Glomerular visceral epithelial cell (primary cell): ENCODE data around the gene MRGPRX1.
"Not testable (repeated sequence)": the region's sequence is repeated elsewhere in the genome, so short reads cannot be mapped to it uniquely, and the experiment has no call there.

Experiments
- DNase-seq: peaks from one replicate; pipeline ENCODE4 v3.0.0-alpha.2; 2016; ENCODE audit errors: extremely low spot score

Gene MRGPRX1

DNA sequence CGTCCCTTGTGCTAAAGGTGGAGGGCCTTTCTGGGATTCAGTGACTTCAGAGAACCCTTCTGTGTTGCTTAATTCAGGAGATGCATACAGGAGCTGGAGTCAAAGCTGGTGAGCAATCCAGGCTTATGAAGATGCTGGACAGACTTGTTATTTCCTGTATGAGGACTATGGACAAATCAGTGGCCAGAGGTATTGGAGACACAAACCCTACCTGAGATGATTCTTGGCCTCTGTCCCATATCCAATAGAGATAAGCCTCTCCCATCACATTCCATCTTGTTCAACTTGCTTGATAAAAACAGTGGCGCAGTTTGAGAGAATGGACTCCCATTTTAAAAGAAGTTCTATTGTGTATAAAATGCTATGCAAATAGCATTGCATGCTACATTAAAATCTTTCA lies at the start of gene MRGPRX1:
TSS of gene MRGPRX1 (minus strand) at position 101 of the 400 bp plus-strand sequence. CDS start 4,630 bp downstream, outside the sequence.
- no peak for DNase-seq

DNA sequence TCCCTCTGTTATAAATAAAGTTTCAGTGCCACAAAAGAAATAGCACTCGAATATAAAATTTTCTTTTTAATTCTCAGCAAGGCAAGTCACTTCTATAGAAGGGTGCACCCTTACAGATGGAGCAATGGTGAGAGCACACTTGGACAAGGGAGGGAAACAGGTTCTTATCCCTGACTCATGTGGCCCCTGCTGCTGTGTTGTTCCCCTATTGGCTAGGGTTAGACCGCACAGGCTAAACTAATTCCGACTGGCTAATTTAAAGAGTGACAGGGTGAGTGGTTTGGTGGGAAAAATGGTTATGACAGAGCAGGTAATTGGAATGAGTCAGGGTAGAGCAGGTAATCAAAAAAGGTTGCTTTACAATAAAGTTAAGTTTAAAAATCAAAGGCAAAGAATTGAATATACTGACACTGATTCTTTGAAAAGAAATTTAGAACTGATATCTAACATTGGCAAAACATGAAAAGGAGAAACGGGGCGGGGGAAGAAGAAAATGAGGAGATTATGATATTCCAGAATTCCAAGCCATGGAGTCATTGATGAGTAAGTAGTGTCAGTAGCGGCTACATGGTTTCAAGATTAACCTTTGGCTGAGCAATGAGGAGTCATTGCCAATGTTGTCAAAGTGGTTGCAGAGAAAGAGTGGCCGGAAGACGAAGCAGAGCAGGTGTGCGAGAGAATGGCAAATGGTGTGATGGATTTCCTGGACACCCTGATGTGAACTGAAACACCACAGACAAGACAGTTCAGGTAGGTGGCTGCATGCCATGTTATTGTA lies 48.4 kb upstream of the MRGPRX1 start:
- DNase-seq = peak; percentile 62

DNA sequence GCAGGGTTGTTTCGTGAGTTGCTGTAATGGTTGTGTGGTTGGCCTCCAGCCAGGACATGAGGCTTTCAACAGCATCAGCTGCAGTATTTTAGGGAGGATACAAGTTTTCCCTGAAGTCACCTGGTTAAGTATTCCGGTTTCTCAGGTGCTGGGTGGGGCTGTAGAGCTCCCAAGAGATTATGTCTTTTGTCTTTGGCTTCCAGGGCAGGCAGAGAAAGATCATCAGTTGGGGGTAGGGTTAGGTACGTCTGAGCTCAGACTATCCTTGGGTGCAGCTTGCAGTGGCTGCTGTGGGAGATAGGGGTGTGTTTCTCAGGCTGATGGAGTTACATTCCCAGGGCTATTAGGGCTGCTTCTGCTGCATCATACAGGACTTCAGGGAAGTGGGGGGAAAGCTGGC lies 47.5 kb upstream of the MRGPRX1 start:
- no peak for DNase-seq

DNA sequence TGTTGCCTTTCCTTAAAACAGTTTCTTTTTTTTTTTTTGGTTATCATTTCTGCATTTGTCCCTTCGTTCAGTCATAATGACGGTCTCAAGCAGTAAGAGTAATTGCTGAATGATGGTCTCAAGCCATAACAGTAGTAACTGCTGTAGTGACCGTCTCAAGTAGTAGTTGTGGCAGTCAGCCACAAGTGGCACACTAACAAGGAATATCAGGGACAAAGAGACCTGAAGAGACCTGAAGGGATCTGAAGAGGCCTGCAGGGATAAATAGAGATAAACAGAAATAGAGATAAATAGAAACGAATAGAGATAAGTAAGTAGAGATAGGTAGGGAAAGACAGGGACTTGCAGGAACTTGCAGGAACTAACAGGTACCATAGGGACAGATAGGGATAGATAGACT lies 42.7 kb upstream of the MRGPRX1 start:
- DNase-seq = no peak

DNA sequence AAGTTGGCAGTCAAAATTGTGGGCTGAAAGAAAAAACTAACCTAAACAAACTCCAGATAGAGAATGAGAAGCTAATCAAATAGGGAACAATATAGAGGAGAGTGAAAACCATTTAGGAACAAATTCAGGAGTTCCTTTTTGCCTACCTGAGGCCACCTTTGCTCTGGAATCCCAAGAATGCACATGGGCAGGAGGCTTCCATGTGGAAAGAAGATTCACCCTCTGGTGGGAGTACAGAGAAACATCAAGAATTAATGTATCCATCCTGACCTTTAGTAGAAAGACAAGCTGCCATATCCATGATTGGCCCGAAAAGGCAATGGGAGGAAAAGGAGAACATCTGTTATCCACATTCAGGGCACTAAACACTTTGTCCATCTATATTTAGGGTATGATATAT lies 35.0 kb upstream of the MRGPRX1 start:
- no peak for DNase-seq

DNA sequence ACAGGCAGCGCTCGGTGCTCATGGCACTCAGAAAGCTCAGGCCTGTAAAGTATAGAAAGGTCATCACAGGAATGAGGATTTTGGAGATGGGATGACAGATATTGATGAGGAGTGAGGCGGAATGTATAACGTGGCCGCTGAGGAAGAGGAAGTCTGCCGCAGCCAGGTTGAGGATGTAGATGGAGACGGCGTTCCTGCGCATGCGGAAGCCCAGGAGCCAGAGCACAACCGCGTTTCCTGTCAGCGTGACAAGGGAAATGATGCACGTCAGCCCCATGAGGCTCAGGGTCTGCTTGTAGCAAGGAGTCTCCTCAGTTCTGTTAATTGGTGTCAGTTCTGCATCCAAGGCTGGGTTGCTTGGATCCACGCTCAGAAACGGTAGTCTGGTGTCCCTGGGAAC lies 33.1 kb upstream of the MRGPRX1 start:
- no peak for DNase-seq

DNA sequence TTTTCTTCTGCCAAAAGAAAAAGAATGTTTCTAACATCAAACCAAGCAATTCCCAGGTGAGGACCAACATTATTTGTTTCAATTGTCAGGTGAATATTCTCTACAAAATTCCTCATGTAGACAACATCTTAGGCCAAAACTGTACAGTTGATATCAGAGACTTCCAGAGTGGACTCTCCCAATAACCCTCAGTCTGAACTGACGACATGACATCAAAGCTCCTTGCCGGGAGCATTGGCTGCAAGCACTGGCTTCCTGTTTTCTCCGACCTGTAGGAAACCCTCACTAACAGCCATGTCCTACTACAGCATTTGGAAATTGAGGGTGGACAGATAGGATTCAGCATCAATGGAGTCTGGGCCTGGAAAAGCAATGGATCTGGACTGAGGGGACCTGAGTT lies 30.5 kb upstream of the MRGPRX1 start:
- DNase-seq = no peak

DNA sequence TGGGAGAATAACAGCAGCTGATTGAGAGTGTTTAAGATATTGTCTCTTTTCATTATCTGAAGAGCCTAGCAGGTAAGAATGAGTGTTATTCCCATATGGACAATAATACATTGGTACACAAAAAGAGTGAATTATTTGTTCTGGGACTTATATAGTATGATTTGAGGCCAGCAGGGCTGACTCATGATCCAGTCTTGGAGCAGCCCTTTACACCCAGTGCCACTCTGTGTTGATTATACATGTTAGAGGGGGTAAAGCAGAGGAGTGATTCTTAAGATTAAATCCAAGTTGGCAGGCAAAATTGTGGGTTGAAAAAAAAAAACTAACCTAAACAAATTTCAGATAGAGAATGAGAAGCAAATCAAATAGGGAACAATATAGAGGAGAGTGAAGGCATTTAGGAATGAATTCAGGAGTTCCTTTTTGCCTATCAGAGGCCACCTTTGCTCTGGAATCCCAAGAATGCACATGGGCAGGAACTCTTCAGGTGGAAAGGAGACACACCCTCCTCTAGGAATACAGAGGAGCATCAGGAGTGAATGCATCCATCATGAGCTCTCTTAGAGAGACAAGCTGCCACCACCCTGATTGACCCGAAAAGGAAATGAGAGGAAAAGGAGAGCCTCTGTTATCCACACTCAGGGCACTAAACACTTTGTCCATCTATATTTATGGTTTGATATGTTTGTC lies 19.2 kb upstream of the MRGPRX1 start:
- DNase-seq = no peak

DNA sequence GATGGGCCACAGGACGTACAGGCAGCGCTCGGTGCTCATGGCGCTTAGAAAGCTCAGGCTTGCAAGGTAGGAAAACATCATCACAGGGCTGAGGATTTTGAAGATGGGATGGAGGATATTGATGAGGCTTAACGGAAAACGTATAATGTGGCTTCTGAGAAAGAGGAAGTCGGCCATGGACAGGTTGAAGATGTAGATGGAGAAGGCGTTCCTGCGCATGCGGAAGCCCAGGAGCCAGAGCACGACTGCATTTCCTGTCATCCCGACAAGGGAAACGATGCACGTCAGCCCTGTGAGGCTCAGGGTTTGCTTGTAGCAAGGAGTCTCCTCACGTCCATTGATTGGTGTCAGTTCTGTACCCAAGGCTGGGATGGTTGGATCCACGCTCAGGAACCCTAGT lies 17.4 kb upstream of the MRGPRX1 start:
- no peak for DNase-seq

DNA sequence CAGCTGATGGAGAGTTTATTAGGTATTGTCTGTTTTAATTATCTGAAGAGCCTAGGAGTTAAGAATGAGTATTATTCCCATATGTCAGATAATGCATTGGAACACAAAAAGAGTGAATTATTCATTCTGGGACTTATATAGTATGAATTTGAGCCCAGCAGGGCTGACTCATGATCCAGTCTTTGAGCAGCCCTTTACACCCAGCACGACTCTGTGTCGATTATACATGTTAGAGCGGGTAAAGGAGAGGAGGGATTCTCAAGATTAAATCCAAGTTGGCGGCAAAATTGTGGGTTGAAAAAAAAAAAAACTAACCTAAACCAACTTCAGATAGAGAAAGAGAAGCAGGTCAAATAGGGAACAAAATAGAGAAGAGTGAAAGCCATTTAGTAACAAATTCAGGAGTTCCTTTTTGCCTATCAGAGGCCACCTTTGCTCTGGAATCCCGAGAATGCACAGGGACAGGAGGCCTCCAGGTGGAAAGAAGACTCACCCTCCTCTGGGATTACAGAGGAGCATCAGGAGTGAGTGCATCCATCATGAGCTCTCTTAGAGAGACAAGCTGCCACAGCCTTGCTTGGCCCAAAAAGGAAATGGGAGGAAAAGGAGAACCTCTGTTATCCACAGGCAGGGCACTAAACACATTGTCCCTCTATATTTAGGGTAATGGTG lies 3.1 kb downstream of the MRGPRX1 start:
- no peak for DNase-seq

DNA sequence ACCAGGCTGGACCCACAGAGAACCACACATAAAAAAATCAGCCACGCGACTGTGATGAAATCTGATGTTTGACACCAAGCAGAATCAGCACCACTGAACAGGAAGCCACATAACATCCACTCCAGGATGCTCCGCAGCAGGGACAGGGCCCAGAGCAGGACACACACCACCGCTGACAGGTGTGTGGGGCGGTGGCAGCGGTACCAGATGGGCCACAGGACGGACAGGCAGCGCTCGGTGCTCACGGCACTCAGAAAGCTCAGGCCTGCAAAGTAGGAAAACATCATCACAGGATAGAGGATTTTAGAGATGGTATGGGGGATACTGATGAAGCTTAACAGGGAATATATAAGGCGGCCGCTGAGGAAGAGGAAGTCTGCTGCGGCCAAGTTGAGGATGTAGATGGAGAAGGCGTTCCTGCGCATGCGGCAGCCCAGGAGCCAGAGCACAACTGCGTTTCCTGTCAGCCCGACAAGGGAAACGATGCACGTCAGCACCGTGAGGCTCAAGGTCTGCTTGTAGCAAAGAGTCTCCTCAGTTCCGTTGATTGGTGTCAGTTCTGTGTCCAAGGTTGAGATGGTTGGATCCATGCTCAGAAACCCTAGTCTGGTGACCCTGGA lies 4.9 kb downstream of the MRGPRX1 start:
- DNase-seq = no peak

DNA sequence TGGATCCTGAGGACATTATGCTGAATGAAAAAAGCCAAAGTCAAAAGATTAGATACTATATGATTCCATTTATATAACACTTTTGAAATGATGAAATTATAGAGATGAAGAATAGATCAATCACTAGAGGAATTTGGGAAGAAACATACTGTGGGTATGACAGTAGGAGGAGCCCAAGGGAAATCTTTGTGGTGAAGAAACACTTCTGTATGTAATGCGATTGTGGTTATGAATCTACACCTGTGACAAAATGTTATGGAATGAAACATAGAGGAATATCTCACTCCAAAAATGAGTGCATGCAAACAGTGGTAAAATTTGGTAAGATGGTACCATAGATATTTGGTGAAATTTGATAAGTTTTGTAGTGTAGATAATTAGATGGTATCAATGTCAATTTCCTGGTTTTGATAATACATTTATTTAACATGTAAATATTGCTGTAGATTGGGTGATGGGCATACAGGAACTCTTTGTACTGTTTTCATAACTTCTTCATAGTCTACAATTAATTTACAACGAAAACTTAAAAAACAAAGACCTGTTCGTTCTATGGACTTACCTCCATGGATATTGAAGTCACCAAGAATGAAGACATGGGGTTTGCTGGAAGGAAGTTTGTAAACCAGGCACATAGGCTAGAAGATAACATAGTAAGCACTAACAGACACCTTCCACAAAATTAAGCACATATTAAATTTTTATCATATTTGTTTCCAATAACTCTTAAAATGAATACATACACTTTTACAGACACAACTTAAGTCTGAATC lies 11.5 kb downstream of the MRGPRX1 start:
- DNase-seq = no peak

DNA sequence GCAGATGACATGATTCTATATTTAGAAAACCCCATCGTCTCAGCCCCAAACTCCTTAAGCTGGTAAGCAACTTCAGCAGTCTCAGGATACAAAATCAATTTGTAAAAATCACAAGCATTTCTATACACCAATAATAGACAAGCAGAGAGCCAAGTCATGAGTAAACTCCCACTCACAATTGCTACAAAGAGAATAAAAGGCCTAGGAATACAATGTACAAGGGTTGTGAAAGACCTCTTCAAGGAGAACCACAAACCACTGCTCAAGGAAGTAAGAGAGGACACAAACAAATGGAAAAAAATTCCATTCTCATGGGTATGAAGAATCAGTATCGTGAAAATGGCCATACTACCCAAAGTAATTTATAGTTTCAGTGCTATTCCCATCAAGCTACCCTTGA lies 13.8 kb downstream of the MRGPRX1 start:
- DNase-seq = not testable (repeated sequence)

DNA sequence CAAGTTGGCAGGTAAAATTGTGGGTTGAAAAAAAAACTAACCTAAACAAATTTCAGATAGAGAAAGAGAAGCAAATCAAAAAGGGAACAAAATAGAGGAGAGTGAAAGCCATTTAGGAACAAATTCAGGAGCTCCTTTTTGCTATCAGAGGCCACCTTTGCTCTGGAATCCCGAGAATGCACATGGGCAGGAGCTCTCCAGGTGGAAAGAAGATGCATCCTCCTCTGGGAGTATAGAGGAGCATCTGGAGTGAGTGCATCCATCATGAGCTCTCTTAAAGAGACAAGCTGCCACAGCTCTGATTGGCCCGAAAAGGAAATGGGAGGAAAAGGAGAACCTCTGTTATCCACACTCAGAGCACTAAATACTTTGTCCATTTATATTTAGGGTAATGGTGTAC lies 26.3 kb downstream of the MRGPRX1 start:
- no peak for DNase-seq

DNA sequence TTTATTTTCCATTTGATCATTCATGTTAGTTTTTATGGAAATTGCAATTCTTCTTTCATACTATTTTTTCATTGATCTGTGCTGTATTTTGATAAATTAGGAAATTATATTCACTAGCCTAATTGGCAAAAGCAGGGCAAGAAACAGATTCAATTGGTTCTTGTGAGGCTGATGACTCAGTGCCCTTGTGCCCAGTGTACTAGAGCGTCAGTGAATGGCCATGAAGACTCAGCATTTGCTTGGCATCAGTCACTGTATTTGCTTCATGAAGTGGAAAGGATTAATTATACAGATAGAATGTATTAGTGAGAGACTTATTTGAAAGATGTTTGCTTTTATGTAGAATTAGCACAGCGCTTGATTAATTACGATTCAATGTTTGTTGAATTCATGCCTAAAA lies 31.8 kb downstream of the MRGPRX1 start:
- no peak for DNase-seq

DNA sequence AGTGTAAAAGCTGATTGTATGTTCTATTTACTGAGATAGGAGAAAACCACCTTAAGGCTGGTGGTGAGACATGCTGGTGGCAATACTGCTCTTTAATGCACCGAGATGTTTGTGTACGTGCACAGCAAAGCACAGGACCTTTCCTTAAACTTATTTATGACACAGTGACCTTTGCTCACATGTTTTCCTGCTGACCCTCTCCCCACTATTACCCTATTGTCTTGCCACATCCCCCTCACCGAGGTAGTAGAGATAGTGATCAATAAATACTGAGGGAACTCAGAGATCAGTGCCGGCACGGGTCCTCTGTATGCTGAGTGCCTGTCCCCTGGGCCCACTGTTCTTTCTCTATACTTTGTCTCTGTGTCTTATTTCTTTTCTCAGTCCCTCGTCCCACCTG lies 38.6 kb downstream of the MRGPRX1 start:
- not testable (repeated sequence) for DNase-seq

DNA sequence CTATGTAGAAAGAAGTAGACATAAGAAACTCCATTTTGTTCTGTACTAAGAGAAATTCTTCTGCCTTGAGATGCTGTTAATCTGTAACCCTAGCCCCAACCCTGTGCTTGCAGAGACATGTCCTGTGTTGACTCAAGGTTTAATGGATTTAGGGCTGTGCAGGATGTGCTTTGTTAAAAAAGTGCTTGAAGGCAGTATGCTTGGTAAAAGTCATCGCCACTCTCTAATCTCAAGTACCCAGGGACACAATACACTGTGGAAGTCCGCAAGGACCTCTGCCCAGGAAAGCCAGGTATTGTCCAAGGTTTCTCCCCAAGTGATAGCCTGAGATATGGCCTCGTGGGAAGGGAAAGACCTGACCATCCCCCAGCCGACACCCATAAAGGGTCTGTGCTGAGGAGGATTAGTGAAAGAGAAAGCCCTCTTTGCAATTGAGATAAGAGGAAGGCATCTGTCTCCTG lies 39.0 kb downstream of the MRGPRX1 start:
- not testable (repeated sequence) for DNase-seq

DNA sequence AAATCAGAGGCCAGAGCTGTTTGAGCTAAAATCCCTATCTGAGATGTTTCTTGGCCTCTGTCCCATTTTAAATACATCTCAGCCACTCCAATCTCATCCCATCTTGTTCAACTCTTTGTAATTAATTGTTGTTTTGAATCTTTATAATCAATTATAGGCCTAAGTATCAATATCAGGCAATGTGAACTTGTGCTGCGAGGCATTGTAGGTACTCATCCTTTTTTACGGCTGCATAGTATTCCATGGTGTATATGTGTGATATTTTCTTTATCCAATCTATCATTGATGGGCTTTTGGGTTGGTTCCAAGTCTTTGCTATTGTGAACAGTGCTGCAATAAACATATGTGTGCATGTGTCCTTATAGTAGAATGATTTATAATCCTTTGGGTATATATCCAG lies 47.5 kb downstream of the MRGPRX1 start:
- DNase-seq = not testable (repeated sequence)

DNA sequence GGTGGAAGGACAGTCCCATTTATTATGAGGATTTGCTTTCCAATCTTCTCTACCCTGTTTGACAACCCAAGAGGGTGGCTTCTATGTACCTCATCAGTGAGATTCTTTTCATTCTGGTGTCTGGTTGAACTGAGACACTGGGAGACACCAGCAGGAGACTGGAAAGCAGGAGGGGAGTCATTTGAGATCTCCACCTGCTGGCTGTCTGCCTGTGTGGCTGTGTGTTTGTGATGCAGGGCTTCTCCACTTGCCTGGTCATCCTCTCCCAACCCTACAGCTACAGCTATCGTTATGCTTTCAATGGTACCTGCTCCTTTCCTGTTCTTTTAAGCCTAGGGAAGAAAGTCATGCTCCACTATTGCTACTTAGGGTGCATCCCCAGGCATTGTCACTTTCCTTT lies 48.6 kb downstream of the MRGPRX1 start:
- DNase-seq = no peak
